Measurements from ENCODE around the gene C11orf21.
"Not testable (repeated sequence)": the region's sequence is repeated elsewhere in the genome, so short reads cannot be mapped to it uniquely, and the experiment has no call there.

- not testable (repeated sequence) for TF ChIP-seq CTCF (IDR thresholded peaks at IDR 0.05; ENCODE audit: insufficient read depth, low read length); POLR2AphosphoS5 (IDR thresholded peaks at IDR 0.05; ENCODE audit: low read depth); REST (IDR thresholded peaks at IDR 0.05; ENCODE audit: insufficient replicate concordance, low read depth); SPI1 (IDR thresholded peaks at IDR 0.05; ENCODE audit: borderline replicate concordance, low read depth)
Observed at GRCh38 chr11:2338760-2339159, 37.0 kb upstream of the C11orf21 start.
